GM12892 (cell line): ENCODE results near the gene LGR6.

Source experiments
- POLR2A ChIP-seq: IDR thresholded peaks from 2 replicates; pipeline ENCODE4 v1.6.1; 2011; ENCODE audit warnings: low read depth, low read length, control low read depth
- POLR2AphosphoS5 ChIP-seq: IDR thresholded peaks from 2 replicates; pipeline ENCODE4 v1.6.1; 2011; ENCODE audit warnings: low read depth, low read length, control low read depth
- TAF1 ChIP-seq: IDR thresholded peaks from 2 replicates; pipeline ENCODE4 v1.6.1; 2011; ENCODE audit warnings: low read depth, mild to moderate bottlenecking, control low read depth, low read length, borderline replicate concordance

DNA sequence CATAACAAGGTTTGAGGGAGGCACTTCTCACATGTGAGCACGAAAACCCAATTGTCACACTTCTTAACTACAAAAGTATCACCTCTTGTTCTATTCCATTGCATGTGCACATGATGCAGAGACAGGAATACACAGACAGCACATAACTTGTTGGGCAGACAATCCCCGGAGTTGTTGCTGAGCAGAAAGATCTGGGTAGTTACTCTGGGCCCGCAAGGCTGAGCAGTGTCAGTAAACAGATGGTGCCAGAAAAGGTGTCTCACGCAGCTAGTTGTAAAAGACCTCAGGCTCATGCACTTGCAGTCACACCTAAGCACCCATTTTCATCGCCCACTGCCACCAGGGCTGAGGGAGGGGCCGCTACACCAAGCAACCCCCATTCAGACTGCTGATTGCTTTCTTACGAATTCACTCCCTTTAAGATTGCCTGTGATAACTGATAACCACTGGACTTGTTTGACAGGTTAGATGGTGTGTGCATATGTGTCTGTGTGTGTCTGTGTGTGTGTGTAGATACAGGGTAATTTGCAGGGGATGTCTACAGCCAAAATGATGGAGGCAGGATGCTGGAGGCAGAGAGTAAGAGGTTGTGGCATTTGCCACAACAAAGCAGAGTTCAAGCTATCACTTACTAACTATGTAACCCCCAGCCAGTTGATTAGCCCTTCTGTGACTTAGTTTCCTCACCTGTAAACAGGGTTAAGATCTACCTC, 4.2 kb downstream of the LGR6 start:
- TF ChIP-seq TAF1 (no peak), POLR2A (no peak), POLR2AphosphoS5 (no peak)
